WI38 (cell line): ENCODE results near the gene CCL5.

Experiments
- H3K4me3 ChIP-seq: 2 replicates; pipeline ENCODE4 v1.5.1; 2011; ENCODE audit warnings: low read depth, mild to moderate bottlenecking, control low read depth, low read length
- CTCF ChIP-seq: IDR thresholded peaks from 2 replicates; pipeline ENCODE4 v1.5.1; 2012; ENCODE audit warnings: low read depth, mild to moderate bottlenecking, control low read depth, low read length

Gene CCL5

GRCh38 chr17:35915153-35915964, 35.2 kb upstream of the CCL5 start:
- TF ChIP-seq CTCF, result no peak
- H3K4me3 ChIP-seq, result no peak overlapping the region

- no peak for TF ChIP-seq CTCF
- no peak overlapping the region for H3K4me3 ChIP-seq
Measured at GRCh38 chr17:35914354-35914753, 34.2 kb upstream of the CCL5 start.

- no peak overlapping the region for H3K4me3 ChIP-seq
- no peak for TF ChIP-seq CTCF
Measured at GRCh38 chr17:35913609-35914008, 33.4 kb upstream of the CCL5 start.

GRCh38 chr17:35912942-35913341, 32.8 kb upstream of the CCL5 start:
- no peak for TF ChIP-seq CTCF
- no peak overlapping the region for H3K4me3 ChIP-seq

- no peak overlapping the region for H3K4me3 ChIP-seq
- TF ChIP-seq CTCF, result no peak
Measured at GRCh38 chr17:35912339-35912912, 32.3 kb upstream of the CCL5 start.

- no peak for TF ChIP-seq CTCF
- no peak overlapping the region for H3K4me3 ChIP-seq
Measured at GRCh38 chr17:35909408-35909807, 29.2 kb upstream of the CCL5 start.

GRCh38 chr17:35907691-35908090, 27.5 kb upstream of the CCL5 start:
- H3K4me3 ChIP-seq, result no peak overlapping the region
- no peak for TF ChIP-seq CTCF
